OCI-M1 (cell line): ENCODE results near the gene REXO4.

Source experiments
- DNase-seq: peaks from one replicate; lab custom pipeline; 2025; lab: John Stamatoyannopoulos, UW

Gene REXO4

GRCh38 chr9:133367778-133368177 lies 50.0 kb downstream of the REXO4 start:
- no peak for DNase-seq

GRCh38 chr9:133367221-133367620 lies 50.6 kb downstream of the REXO4 start:
- DNase-seq, result no peak

GRCh38 chr9:133366435-133366834 lies 51.4 kb downstream of the REXO4 start:
- DNase-seq, result no peak

GRCh38 chr9:133362359-133363044 lies 55.3 kb downstream of the REXO4 start:
- no peak for DNase-seq

GRCh38 chr9:133361507-133362092 lies 56.2 kb downstream of the REXO4 start:
- DNase-seq, result no peak

- DNase-seq, result no peak
Measured at GRCh38 chr9:133360400-133361393, 57.1 kb downstream of the REXO4 start.

GRCh38 chr9:133359399-133360175 lies 58.2 kb downstream of the REXO4 start:
- DNase-seq, result peak; percentile 25

GRCh38 chr9:133357656-133358055 lies 60.2 kb downstream of the REXO4 start:
- DNase-seq, result no peak

- DNase-seq, result peak; percentile 89
Measured at GRCh38 chr9:133356391-133357091, 61.3 kb downstream of the REXO4 start, which contains the start of the genes SURF1 and SURF2. SURF1 (minus strand) TSS chr9:133356487; CDS start chr9:133356453, 34 bp downstream. SURF2 (plus strand) TSS chr9:133356550; CDS start chr9:133356593, 43 bp downstream.
